Spleen (tissue), 7 donors: ENCODE results near the gene ATXN7L3.

Source experiments
- CTCF ChIP-seq, 11 experiments: fragments of 200-600 bp in 7 of 11; fragments of 450-650 bp in 4 of 11; sonication (generic) in 4 of 11; IDR thresholded peaks in 8 of 11; conservative IDR thresholded peaks in 3 of 11; 1 replicate in 7 of 11; 2 replicates in 4 of 11; pipeline versions ENCODE4 v1.4.0 to v1.8.0; 2016 to 2021; ENCODE audit warnings: antibody characterized with exemption in 11 of 11, inconsistent platforms in 4 of 11, mild to moderate bottlenecking in 1 of 11
- POLR2A ChIP-seq, 3 donors: fragments of 450-650 bp; IDR thresholded peaks; one replicate each; pipeline ENCODE4 v1.5.1; 2017; ENCODE audit warnings: antibody characterized with exemption in 3 of 3, mild to moderate bottlenecking in 1 of 3
- donor health status: DM: no; HTN: no; CAD: no; lungs with moderate emphysema.
- donor health status: DM: no; HTN: no; CAD: no.
- donor health status: DM: no; HTN: no; CAD: no.

DNA sequence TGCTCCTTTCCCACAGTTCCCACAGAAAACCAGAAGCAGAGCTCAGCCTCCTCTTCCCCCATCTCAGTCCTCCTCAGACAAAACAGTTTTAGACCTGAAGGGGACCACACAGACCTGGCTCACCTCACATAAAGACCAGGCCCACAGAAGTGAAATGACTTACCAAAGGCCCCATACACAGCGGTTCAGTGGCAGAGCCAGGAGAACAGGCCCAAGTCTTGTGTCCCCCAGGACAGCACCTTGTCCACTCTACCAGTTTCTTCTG lies 14.5 kb upstream of the ATXN7L3 start:
- TF ChIP-seq CTCF (IDR thresholded peaks at IDR 0.05 in 8 of 11, conservative IDR thresholded peaks at IDR 0.05 in 3 of 11), result no peak
- TF ChIP-seq POLR2A (IDR thresholded peaks at IDR 0.05), result no peak
